KOPT-K1 (cell line): ENCODE results near the gene CACNA1A.
A peak's percentile ranks its signal among the peaks of the same experiment; 100 is the strongest.
"Not testable (repeated sequence)": the region's sequence is repeated elsewhere in the genome, so short reads cannot be mapped to it uniquely, and the experiment has no call there.

Experiments used
- H3K27ac ChIP-seq: fragments of 200-600 bp; sonication (generic); 2 replicates; pipeline ENCODE4 v1.5.1; 2016; ENCODE audit warnings: antibody characterized with exemption, mild to moderate bottlenecking, low read depth, low read length; ENCODE audit not compliant: poor library complexity, severe bottlenecking
- H3K36me3 ChIP-seq: fragments of 200-600 bp; sonication (generic); 2 replicates; pipeline ENCODE4 v1.5.1; 2017; ENCODE audit warnings: antibody characterized with exemption, mild to moderate bottlenecking, low read length, moderate library complexity; ENCODE audit not compliant: insufficient read depth
- H3K9me3 ChIP-seq: fragments of 200-600 bp; sonication (generic); 2 replicates; pipeline ENCODE4 v1.5.1; 2017; ENCODE audit warnings: antibody characterized with exemption, low read length, mild to moderate bottlenecking; ENCODE audit not compliant: insufficient read depth, poor library complexity, severe bottlenecking

CACNA1A gene

DNA sequence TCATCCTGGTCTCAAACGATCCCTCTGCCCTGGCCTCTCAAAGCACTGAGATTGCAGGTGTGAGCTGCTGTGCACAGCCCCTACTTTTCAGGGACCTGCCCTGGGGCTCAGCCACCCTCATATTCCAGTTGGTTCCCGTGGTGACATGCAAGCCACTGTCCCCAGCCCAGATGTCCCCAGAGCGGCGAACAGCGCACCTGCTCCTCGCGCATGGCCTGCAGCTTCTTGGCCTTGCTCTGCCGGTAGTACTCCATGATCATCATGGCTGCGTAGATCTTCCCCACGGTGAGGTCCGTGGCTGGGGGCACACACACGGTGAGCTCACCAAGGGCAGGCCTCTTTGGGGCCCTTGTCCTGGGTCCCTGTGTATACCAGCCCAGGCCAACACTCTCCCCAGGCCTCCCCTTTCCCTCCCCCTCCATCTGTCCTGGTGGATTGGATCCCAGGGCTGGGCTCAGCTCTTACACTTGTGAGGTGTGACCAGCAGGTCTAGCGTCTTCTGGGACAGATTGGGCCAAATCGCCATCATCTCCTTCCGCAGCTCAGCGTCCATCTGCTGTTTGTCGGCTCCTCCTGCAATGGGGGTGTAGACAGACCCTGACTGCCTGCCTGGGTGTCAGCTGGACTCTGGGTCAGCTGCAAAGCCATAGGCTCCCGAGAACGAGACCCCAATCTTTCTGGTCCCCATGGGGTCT lies 292.1 kb downstream of the CACNA1A start:
- Histone ChIP-seq H3K36me3 (no peaks in the 10 kb centered on the region), H3K9me3 (no peaks in the 10 kb centered on the region), H3K27ac (no peak overlapping the region)

DNA sequence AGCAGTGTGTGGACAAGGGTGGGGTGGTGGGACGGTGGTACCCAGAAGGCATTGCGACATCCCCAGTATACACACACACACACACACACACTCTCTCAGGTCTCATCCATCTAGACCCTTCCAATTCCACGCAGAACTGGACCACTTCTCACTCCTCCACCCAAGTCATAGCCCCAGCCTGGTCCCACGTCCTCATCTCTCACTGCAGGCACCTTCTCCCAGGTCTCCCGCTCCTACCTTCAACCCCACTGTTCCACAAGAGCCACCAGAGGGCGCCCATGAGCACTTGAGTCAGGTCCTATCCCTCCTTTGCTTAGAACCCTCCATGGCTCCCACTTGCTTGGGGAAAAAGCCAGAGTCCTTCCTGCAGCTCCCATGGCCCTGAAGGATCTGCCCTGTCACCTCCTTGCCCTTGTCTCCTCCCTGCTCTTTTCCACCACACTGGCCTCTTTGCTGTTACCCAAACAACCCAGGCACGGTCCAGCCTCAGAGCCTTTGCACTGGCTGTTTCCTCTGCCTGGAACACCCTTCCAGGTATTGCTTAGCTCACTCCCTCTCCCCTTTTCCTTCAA lies 293.4 kb downstream of the CACNA1A start:
- no peak overlapping the region for H3K27ac ChIP-seq
- no peaks in the 10 kb centered on the region for H3K36me3 ChIP-seq

DNA sequence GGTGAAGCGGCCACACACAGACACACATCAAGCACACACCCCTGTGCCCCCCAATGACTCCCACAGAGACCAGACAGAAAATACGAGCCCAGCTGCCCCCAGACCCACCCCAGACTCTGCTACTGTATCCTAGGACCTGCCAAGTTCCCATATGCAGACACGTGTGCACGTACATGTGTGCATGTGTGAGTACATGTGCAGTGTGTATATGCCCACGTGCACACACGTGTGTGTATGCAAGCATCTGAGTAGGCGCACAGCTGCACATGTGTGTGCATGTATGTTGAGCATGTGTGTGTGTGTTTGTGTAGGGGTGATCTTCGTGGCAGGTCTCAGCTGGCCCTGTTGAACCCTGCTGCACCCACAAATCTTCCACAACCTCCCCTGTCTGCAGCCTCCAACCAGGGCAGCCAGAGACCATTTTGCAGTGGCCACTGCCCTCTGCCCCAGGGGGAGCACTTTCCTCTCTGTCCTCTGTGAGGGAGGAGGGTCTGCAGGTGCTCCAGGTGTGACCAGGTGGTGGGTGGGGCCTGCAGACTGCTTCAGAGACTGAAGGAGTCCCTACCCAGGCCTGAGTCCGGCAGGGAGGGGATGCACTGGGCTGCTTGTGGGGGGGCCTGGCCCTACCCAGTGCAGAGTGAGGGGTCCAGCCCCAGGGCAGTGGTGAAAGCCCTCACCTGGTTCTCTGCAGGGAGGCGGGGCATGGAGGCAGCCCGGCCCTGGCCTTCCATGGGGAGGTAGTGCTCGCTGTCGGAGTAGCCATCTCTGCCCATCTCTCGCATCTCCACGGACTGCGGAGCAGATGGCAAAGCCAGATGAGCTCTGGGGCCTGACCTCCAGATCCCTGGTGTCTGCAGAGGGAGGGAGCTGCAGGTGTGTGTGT lies 294.6 kb downstream of the CACNA1A start:
- H3K27ac ChIP-seq, result no peak overlapping the region
- no peaks in the 10 kb centered on the region for H3K9me3 ChIP-seq

More for the DNA sequence above, 293.4 kb downstream of the CACNA1A start:
- no peaks in the 10 kb centered on the region for H3K9me3 ChIP-seq

DNA sequence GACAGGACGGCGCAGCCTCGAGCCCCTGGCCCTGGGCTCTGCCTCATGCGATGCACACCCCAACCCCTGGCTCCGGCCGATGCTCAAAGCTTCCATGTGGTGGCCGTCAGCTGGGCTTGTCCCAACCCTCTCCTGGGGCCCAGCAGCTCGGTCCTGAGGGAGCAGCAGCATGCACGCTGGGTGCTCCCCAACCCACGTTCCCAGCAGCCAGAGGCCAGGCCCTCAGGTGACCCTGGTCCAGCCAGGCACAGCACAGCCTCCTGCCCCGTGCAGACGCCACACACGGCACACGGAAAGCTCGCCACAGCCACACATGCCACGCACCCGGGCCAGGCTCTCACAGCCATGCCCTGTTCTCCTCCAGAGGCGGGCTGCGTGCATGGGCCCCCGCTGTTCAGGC lies 295.3 kb downstream of the CACNA1A start:
- no peaks in the 10 kb centered on the region for H3K9me3 ChIP-seq
- no peaks in the 10 kb centered on the region for H3K36me3 ChIP-seq
- no peak overlapping the region for H3K27ac ChIP-seq

More for the DNA sequence above, 294.6 kb downstream of the CACNA1A start:
- H3K36me3 ChIP-seq, result no peaks in the 10 kb centered on the region

DNA sequence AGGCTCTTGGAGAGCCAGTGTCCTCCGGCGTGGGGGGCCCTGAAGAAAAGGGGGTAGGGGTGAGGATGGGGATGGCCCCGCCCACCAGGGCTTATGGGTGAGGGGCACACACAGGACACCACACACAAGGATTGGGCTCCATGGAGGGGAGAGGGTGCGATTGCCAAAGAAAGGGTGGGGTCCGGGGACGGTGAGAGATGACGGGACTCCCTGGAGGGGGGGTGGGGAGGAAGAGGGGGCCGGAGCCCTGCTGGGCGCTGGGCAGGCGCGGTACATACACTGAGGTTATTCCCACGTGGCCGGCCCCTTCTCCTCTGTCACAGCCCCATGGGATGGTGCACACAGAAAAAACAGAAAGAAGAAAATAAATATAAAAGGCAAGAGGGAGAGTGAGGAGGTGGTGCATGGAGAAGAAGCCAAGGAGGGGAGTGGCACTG lies 295.9 kb downstream of the CACNA1A start:
- Histone ChIP-seq H3K36me3 (no peaks in the 10 kb centered on the region), H3K9me3 (no peaks in the 10 kb centered on the region), H3K27ac (no peak overlapping the region)

DNA sequence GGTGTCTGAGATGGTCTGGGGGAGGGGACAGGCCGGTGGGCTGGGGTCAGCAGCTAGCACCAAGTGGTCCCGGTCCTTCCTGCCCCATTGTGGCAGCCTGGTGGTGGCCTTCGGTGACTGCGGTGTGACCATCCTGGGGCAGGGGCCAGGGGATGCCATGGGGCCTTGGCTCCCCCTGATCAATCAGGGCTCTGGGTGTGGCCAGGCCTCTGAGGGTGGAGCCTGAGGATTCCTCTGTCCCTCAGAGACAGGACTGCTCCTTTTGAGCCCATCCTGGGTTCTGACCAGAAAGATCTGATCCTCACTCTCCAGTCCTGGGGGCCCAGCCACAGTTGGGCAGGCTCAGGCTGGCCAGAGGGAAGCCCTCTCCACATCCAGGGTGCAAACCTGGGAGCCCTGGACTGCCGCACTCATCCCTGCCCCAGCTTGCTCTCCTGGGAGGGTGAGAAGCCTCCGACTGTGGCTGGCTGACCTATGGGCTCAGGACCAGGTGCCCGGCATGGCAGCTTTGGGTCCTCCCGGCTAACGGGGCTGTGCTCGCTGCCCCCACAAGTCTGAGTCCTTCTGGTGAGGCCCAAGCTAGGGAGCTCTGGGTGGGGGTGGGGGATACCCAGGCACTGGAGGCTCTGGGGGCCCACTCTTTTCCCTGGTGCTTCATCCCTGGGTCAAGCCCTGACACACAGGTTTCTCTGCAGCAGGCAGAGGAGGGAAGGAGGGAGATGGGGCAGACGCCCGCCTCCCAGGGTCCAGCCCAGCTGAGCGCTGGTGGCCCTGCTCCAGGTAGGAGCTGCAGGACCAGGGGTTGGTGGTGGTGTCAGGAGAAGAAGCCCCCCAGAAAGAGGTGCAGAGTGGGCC lies 296.6 kb downstream of the CACNA1A start:
- Histone ChIP-seq H3K27ac (no peak overlapping the region), H3K36me3 (no peaks in the 10 kb centered on the region), H3K9me3 (no peaks in the 10 kb centered on the region)

DNA sequence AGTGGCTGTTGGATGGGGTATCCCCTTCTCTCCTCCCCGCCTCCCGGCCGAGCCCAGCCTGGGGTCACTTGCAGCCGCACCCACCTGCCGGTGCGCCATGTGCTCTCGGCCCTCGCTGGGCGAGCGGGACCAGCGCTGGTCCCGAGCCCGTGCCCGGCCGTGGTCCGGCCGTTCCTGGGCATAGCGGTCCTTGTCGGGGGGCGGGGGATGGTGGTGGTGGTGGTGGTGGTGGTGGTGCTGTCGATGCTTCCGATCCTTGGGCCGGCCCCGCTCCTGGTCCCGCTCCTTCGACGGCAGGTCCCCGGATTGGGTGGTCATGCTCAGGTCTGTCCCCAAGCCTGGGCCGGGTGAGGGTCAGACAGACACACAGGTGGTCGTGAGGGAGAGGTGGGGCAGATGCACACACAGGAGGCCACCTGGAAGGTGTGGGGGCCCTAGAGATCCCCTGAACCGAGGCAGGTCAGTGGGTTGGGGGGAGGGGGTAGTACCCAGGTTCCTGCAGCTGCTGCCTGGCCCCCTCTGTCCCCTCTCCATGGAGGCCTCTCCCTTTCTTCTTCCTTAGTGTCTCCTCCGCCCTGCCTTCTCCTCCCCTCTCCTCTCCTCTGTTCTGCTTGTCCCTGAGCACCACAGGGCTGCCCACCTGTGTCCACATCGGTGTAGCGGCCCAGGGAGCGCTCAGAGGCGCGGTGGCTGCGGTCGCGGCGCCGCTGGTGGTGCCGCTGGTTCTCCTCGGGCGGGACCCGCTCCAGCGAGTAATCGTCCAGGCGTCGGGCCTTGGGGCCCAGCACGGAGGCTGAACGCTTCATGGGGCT lies 297.4 kb downstream of the CACNA1A start:
- H3K9me3 ChIP-seq, result no peaks in the 10 kb centered on the region
- H3K27ac ChIP-seq, result peak overlapping the region; percentile 59
- H3K36me3 ChIP-seq, result no peaks in the 10 kb centered on the region

DNA sequence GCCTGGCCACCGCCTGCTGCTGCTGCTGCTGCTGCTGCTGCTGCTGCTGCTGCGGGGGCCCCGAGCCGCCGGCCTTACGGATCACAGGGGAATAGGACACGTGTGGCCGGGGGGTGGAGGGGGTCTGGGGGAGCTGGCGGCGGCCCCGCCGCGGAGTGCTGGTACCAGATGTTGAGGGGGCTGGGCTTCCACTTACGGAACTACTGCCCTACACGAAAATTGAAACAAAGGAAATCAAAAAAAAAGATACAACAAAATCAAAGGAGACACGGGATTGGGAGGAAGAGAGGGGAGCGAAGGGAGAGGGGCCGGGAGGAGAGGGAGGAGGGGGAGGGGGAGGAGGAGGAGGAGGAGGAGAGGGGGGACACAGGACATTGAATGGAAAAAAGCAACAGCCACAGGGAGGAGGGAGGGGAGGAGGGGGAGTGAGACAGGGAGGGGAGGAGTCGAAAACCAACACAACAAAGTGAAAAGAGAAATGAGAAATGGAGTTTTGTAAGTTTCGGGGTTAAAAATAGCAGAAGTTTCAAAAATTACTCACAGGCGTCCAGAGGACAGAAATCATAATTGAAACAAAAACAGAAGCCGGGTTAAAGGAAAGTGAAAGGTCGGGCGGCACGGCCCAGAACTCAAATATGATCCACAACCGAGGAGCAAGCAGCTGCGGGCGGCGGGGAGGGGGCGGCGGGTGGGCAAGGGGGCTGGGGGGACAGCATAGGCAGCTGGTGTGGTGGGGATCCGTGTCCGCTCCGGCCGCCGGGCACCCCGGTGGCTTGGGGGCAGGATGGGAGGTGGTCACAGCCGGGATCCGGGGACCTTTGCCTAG lies 298.2 kb downstream of the CACNA1A start:
- Histone ChIP-seq H3K27ac (peak overlapping the region; percentile 59), H3K9me3 (no peaks in the 10 kb centered on the region), H3K36me3 (no peaks in the 10 kb centered on the region)

DNA sequence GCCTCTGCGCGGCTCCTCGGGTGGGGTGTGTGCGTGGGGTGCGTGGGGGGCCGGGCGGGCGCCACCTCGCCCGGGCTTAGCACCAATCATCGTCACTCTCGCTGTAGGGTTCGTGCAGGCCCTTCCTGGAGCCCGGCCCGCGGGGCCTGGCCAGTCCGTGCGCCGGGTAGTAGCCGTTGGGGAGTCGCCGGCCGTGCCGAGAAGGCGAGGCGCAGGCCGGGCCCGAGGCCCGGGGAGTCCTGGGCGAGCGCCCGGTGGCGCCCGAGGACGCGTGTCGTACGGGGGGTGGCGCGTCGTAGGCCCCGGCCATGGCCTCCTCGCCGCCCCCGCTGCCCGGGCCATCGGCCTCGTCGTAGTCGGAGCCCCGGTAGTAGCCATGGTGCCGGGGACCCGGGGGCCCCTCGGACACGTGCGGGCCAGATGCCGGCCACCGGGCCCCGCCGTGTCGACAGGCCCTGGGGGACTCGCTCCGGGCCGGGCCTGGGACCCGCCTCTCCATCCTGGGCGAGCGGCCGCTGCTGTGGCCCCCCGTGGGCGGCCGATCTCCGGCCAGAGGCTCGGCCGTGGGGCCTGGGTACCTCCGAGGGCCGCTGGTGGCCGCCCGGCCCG lies 298.9 kb downstream of the CACNA1A start:
- Histone ChIP-seq H3K27ac (peak overlapping the region; percentile 59), H3K9me3 (no peaks in the 10 kb centered on the region), H3K36me3 (no peaks in the 10 kb centered on the region)

DNA sequence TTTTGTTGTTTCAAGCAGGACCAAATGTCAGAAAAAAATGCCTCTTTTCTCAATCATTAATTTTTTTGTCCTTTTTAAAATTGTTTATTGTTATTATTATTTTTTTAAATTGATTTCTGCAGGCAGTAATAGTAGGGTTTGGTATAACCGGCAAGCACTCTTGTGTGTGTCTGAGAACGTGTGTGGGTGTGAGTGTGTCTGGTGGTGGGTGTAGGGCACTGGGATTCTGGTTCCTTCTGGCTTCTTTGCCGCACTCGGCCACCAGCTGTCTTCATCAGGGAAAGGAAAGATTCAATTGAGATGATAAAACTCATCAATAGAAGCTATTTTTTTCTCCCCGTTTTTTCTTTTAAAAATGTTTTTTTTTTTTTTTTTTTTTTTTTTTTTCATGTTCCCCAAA lies 299.7 kb downstream of the CACNA1A start:
- H3K27ac ChIP-seq, result no peak overlapping the region
- no peaks in the 10 kb centered on the region for H3K36me3 ChIP-seq
- H3K9me3 ChIP-seq, result no peaks in the 10 kb centered on the region

DNA sequence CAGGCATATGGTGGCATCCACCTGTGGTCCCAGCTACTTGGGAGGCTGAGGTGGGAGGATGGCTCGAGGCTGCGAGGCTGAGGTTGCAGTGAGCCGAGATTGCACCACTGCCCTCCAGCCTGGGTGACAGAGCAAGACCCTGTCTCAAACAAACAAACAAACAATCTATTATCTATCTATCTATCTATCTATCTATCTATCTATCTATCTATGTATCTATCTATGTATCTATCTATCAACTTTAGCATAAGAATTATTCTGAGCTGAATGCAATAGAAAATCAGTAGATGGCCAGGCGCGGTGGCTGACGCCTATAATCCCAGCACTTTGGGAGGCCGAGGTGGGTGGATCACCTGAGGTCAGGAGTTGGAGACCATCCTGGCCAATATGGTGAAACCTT lies 304.2 kb downstream of the CACNA1A start:
- not testable (repeated sequence) for H3K27ac ChIP-seq, H3K9me3 ChIP-seq, H3K36me3 ChIP-seq

DNA sequence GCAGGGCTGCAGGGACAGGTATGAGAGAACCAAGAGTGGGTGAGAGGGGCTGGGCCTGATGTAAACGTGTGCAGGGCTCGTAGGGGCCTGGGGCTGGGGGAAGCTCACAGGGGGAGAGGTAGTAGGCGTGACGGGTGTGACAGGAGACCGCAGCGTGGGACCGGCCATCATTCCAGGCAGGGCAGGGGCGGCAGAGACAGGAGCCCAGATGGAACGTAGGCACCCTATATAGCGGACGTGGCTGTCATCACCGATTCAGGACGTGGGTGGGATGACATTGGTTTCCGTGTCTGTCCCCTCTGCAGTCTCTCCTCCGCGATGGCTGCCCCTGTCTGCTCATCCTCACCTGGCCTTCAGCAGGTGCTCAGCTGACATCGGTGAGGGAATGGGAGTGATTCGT lies 307.6 kb downstream of the CACNA1A start:
- H3K27ac ChIP-seq, result no peak overlapping the region
- H3K36me3 ChIP-seq, result no peaks in the 10 kb centered on the region
- no peaks in the 10 kb centered on the region for H3K9me3 ChIP-seq

DNA sequence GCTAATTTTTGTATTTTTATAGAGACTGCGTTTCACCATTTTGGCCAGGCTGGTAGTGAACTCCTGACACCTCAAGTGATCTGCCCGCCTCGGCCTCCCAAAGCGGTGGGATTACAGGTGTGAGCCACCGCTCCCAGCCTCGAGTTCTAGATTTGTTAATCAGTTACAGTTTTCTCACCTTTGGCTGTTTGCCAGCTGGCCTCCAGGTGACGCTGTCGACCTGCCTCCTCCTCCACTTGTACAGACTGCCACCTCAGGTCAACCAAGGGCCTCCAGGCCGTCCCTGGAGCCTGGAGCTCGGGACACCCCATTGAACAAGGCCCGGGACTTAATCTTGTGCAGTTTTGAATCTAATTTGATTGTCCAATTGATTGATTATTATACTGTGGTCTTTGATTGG lies 310.6 kb downstream of the CACNA1A start:
- Histone ChIP-seq H3K36me3 (no peaks in the 10 kb centered on the region), H3K27ac (no peak overlapping the region), H3K9me3 (no peaks in the 10 kb centered on the region)
